HG03108 (cell line): ENCODE data around the gene CRYZ.
"Not testable (repeated sequence)": the region's sequence is repeated elsewhere in the genome, so short reads cannot be mapped to it uniquely, and the experiment has no call there.

Experiments used
- ATAC-seq: cut with Tn5 transposase; IDR thresholded peaks from one replicate; pipeline ENCODE4 v1.9.1; 2021; ENCODE audit warnings: moderate library complexity; ENCODE audit not compliant: unreplicated experiment

The CRYZ gene

DNA sequence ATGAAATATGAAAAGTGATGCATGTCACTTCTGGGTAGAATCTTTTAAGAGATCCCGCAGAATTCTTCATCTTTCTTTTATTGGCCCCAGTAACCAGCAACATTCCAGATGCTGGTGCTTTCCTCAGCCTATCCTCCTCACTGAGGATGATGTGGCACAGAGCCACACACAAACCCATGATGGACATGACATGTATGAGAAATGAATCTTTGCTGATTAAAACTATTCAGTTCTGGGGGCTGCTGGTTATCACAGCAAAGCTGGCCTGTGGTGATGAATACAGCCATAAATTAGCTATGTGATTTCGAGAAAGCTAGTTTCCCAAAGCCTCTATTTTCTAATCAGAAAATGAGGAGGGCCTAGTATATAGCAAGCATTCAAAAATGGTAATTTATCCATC is 51.0 kb downstream of the CRYZ start:
- no peak for ATAC-seq

DNA sequence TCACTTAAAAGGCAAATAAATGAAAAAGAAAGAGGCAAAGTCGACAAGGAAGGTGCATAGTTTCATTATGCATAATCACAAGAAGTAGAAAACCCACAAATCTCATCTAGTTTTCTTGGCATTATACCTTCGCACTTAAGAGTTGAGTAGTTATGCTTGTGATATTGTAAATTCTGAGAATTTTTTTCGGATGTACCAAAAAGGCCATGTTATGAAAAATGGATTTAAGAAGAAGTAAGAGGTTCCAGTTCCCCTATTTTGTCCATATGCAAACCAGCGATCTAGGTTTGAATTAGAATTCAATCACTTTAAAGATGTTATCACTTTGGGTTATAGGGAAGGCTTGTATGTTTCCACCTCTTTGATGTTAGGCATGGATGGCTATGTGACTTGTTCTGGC is 51.4 kb downstream of the CRYZ start:
- ATAC-seq, result peak; percentile 76

DNA sequence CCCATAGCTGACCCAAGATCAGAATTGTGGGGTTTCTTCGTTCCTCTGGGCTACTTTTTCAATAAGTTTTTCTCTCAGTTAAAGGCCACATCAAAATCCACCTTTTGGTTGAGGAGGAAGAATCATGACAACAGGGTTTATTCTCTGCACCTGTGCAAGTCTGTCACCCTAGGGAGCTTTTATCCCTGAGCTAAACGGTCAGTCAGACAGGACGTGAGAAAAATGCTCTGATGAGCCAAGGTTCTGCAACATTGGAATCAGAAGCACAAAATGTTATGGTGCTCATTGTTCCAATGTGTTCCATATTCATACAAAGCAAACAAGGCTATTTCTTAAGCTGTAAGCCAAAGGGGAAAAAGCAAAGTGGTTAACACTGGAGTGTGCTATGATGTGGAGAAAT is 51.8 kb downstream of the CRYZ start:
- ATAC-seq, result peak; percentile 24

DNA sequence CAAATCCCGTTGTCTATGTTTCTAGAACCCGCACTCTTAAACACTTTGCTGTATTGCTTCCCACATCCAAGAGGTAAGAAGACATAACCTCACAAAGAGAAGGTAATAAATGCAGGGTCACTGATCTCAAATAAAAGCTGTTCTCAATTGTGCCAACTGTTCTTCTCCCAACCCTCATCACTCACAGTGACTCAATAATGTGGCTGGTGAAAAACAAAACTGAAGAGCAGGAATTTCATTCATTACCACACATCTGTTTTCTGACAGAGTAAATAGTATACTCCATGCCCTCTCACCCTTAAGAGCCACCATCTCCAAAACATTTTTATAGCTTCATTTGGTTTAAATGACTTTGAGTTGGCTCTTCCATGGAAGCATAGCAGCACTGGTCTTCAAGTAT is 53.0 kb downstream of the CRYZ start:
- ATAC-seq, result no peak

DNA sequence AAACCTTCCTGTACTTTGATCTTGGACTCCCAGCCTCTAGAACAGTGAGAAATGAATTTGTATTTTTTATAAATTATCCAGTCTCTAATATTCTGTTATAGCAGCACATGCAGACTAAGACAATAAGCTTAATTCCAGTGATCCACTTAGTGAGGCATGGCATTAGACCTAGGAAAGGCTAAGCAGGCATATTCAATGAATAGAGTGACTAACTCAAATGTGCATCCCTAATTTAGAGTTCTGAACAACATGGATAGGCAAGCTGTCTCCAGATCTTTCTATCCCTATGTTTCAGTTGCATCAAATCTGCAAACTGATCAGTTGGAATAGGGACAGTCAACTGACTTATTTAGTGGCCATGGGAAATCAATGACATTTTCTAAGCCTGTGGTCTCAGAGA is 54.9 kb downstream of the CRYZ start:
- no peak for ATAC-seq

DNA sequence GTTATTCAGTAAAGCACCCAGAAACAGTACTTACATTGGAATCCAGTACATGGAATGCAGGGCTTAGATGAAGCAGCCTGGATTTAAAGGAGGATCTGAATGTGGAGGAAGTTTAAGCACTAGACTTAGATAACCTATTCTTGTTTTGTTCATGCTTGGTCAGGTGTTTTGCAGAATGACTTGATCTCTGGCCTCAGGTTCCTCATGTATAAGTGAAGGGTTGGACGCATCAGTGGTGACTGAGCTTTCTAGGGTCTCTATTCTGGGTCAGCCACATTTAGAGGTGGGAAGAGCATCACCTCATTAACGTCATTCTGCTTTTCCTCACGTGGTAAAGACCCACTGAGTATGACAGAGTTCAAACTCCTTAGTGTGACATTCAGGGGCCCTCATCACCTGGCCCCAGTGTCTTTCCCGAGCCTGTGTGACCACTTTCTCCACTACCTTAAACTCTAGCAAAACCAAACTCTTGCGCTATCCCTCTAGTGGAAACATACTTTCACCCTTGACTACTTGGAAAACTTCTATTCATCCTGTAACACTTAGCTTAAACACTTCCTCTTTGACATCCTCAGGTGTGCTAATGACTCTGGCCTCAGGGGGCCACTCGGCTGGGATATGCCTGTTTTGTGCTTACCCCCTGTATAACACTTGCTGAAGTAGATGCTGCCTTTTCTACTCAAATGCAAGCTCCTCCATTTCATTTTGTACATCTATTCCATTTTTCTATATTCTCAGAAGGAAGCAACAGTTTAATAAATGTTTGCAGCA is 58.4 kb downstream of the CRYZ start:
- no peak for ATAC-seq

DNA sequence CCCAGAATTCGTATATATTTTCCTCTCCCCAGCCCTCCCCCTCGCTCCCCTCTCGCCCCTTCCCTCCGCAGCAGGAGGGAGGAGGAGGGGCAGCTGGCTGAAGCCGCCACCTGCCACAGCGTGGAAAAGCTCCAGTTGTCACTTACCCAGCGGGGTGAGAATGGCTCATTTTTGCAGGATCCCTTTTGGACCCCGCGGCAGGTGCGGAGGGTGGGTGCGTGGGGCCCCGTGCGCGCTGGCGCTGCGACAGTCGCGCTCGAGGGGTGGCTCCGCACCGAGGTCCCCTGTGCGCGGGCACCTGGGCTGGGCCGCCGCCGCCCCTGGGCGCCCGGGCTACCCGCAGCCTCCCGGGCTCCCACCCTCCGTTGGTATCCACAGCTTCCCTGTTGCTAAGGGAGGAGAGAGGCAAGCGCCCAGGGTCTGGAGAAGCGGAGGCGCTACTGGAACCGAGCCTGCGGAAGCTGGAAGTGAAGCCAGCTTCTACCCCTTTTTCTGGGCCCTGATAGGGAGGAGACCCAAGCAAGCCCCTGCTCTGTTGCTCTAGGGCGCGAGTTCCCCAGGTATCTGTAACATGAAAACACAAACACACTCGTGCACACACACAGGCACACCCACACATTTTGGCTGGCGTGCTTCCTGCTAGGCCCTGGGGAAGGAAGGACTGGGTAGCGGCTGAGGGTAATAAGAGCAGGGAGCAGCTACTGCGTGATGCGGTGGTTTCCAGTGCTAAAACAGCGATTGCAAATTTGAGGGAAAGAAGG is 59.3 kb downstream of the CRYZ start, which contains the start of gene ERICH3:
Gene ERICH3 (minus strand): TSS at position 442 of the 761 bp plus-strand sequence. CDS start 273 bp downstream, at position 169.
- peak; percentile 44 for ATAC-seq

DNA sequence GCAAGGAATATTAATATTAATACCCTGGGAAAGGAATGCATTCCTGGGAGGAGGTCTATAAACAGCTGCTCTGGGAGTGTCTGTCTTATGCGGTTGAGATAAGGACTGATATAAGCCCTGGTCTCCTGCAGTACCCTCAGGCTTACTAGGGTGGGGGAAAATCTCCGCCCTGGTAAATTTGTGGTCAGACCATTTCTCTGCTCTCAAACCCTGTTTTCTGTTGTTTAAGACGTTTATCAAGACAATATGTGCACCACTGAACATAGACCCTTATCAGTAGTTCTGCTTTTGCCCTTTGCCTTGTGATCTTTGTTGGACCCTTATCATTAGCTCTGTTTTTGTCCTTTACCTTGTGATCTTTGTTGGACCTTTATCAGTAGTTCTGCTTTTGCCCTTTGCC is 62.0 kb downstream of the CRYZ start:
- not testable (repeated sequence) for ATAC-seq
